ENCODE data around the gene CNTLN. TPM values are rescaled to one million over a fixed set of nuclear protein-coding genes. Genes with fewer than 3 reads are reported as not detected.

The CNTLN gene, protein sequence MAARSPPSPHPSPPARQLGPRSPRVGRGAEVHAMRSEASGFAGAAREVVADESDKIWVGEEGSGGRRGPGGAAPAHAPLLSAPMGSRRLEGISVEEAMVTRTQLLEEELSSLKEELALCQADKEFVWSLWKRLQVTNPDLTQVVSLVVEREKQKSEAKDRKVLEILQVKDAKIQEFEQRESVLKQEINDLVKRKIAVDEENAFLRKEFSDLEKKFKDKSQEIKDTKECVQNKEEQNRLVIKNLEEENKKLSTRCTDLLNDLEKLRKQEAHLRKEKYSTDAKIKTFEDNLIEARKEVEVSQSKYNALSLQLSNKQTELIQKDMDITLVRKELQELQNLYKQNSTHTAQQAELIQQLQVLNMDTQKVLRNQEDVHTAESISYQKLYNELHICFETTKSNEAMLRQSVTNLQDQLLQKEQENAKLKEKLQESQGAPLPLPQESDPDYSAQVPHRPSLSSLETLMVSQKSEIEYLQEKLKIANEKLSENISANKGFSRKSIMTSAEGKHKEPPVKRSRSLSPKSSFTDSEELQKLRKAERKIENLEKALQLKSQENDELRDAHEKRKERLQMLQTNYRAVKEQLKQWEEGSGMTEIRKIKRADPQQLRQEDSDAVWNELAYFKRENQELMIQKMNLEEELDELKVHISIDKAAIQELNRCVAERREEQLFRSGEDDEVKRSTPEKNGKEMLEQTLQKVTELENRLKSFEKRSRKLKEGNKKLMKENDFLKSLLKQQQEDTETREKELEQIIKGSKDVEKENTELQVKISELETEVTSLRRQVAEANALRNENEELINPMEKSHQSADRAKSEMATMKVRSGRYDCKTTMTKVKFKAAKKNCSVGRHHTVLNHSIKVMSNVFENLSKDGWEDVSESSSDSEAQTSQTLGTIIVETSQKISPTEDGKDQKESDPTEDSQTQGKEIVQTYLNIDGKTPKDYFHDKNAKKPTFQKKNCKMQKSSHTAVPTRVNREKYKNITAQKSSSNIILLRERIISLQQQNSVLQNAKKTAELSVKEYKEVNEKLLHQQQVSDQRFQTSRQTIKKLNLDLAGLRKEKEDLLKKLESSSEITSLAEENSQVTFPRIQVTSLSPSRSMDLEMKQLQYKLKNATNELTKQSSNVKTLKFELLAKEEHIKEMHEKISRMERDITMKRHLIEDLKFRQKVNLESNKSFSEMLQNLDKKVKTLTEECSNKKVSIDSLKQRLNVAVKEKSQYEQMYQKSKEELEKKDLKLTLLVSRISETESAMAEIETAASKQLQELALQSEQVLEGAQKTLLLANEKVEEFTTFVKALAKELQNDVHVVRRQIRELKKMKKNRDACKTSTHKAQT (N-terminal part only)
- total RNA-seq = 17.7 and 18.6 TPM in 2 replicates

DNA sequence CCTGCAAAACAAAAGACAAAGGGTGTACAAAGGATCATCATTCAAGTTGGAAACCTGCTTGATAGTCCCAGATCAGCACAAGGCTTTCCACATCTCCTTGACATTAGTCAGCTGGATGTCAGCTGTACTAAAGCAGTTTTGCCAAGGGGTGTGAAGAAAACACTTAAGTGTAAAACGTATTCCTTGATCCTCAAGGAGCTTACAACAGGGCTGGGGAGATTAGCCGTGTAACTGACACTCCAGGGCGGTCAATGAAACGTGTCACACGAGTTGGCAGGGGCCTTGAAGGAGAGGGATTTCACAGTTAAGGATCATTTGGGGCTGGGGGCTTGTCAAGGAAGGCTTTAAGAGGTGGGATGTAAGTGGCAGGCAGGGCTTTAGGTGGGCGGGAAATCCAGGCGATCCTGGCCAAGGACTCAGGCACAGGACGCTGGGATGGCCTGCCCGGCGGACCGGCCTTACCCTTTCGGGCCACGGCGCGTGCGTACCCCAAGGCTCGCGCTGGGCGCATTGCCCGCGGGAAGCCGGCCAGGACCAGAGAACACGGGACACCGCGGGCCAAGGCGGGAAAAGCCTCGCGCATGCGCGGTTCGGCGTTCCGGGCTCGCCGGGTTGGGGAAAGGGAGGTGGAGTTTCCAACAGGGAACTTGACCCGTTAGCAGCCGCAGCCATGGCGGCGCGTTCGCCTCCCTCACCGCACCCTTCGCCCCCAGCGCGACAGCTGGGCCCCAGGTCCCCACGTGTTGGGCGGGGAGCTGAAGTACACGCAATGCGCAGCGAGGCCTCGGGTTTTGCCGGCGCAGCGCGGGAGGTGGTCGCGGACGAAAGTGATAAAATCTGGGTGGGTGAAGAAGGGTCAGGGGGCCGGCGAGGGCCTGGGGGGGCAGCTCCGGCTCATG, at the start of gene CNTLN:
CNTLN (plus strand) TSS at position 645 of the 899 bp plus-strand sequence; CDS start at position 671, 26 bp downstream.
- DNase-seq (ENCODE audit: insufficient read length, low spot score, missing footprints) = peak; percentile 98
- TF ChIP-seq, protein P1, sequence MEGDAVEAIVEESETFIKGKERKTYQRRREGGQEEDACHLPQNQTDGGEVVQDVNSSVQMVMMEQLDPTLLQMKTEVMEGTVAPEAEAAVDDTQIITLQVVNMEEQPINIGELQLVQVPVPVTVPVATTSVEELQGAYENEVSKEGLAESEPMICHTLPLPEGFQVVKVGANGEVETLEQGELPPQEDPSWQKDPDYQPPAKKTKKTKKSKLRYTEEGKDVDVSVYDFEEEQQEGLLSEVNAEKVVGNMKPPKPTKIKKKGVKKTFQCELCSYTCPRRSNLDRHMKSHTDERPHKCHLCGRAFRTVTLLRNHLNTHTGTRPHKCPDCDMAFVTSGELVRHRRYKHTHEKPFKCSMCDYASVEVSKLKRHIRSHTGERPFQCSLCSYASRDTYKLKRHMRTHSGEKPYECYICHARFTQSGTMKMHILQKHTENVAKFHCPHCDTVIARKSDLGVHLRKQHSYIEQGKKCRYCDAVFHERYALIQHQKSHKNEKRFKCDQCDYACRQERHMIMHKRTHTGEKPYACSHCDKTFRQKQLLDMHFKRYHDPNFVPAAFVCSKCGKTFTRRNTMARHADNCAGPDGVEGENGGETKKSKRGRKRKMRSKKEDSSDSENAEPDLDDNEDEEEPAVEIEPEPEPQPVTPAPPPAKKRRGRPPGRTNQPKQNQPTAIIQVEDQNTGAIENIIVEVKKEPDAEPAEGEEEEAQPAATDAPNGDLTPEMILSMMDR (IDR thresholded peaks at IDR 0.05; ENCODE audit: extremely low read depth, low read depth, low read length) = no peak
- H3K27ac ChIP-seq (ENCODE audit: low read depth, low read length) = peak within 1 kb of the TSS; percentile 76

DNA sequence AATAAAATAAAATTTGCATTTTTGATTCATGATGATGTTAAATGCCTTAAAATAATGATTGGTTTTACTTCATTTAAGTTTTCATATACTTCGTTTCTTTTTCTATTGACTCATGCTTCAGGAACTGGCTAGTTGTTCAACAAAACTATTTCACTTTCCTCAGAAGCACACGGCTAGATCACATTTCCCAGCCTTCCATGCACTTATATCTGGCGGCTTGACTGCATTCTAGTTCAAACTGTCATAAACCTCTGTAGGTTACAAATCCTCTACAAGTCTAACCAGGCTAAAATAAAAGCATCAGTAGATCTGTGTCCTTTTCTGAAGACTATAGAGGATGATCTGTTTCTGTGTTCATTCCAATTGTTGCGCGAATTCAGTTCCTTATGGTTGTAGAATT, 46.3 kb upstream of the CNTLN start:
- Histone ChIP-seq H3K4me1 (ENCODE audit: insufficient read depth, low read length) (no peaks in the 10 kb centered on the region), H3K4me3 (ENCODE audit: insufficient read depth, low read length) (no peak overlapping the region), H3K27ac (ENCODE audit: low read depth, low read length) (no peak overlapping the region), H2AFZ (ENCODE audit: low read length) (no peak overlapping the region), H3K79me2 (ENCODE audit: insufficient read depth, low read length) (no peaks in the 10 kb centered on the region), H3K4me2 (ENCODE audit: insufficient read depth, low read length) (no peak overlapping the region), H3K36me3 (ENCODE audit: insufficient read depth, low read length) (no peaks in the 10 kb centered on the region), H3K27me3 (ENCODE audit: insufficient read depth, low read length) (no peaks in the 10 kb centered on the region), H4K20me1 (ENCODE audit: insufficient read depth, low read length) (no peaks in the 10 kb centered on the region), H3K9me3 (ENCODE audit: low read depth, low read length) (no peaks in the 10 kb centered on the region)
- peak; percentile 31 for DNase-seq (ENCODE audit: insufficient read length, low spot score, missing footprints)
- TF ChIP-seq, protein P1 (IDR thresholded peaks at IDR 0.05; ENCODE audit: extremely low read depth, low read depth, low read length) = no peak

More for the DNA sequence above, at the start of gene CNTLN:
- H3K79me2 ChIP-seq (ENCODE audit: insufficient read depth, low read length) = peaks cover 41% of the 10 kb centered on the region
- no peaks in the 10 kb centered on the region for H3K27me3 ChIP-seq (ENCODE audit: insufficient read depth, low read length)
- peak within 1 kb of the TSS; percentile 95 for H3K4me2 ChIP-seq (ENCODE audit: insufficient read depth, low read length)
- no peaks in the 10 kb centered on the region for H3K9me3 ChIP-seq (ENCODE audit: low read depth, low read length)
- H4K20me1 ChIP-seq (ENCODE audit: insufficient read depth, low read length) = no peaks in the 10 kb centered on the region
- peak within 1 kb of the TSS; percentile 99 for H2AFZ ChIP-seq (ENCODE audit: low read length)
- H3K4me3 ChIP-seq (ENCODE audit: insufficient read depth, low read length) = peak within 1 kb of the TSS; percentile 99
- peaks cover 6% of the 10 kb centered on the region for H3K4me1 ChIP-seq (ENCODE audit: insufficient read depth, low read length)
- H3K36me3 ChIP-seq (ENCODE audit: insufficient read depth, low read length) = no peaks in the 10 kb centered on the region

DNA sequence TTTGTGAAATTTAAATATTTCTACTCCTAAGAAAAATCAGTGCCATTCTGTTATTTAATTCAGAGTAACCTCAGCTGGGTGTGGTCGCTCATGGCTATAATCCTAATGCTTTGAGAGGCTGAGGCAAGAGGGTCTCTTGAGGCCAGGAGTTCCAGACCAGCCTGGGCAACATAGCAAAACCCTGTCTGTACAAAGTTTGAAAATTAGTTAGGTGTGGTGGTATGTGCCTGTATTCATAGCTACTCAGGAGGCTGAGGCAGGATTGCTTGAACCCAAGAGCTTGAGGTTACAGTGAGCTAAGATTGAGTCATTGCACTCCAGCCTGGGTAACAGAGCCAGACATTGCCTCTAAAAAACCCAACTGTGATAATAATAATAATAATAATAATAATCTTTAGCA, 44.8 kb upstream of the CNTLN start:
- no peak overlapping the region for H3K27ac ChIP-seq (ENCODE audit: low read depth, low read length)
- TF ChIP-seq, protein P1 (IDR thresholded peaks at IDR 0.05; ENCODE audit: extremely low read depth, low read depth, low read length) = no peak
- no peaks in the 10 kb centered on the region for H3K9me3 ChIP-seq (ENCODE audit: low read depth, low read length)
- no peak overlapping the region for H2AFZ ChIP-seq (ENCODE audit: low read length)
- H4K20me1 ChIP-seq (ENCODE audit: insufficient read depth, low read length) = no peaks in the 10 kb centered on the region
- H3K4me1 ChIP-seq (ENCODE audit: insufficient read depth, low read length) = no peaks in the 10 kb centered on the region
- no peak overlapping the region for H3K4me2 ChIP-seq (ENCODE audit: insufficient read depth, low read length)
- no peaks in the 10 kb centered on the region for H3K79me2 ChIP-seq (ENCODE audit: insufficient read depth, low read length)
- H3K27me3 ChIP-seq (ENCODE audit: insufficient read depth, low read length) = no peaks in the 10 kb centered on the region
- no peak for DNase-seq (ENCODE audit: insufficient read length, low spot score, missing footprints)
- no peaks in the 10 kb centered on the region for H3K36me3 ChIP-seq (ENCODE audit: insufficient read depth, low read length)
- no peak overlapping the region for H3K4me3 ChIP-seq (ENCODE audit: insufficient read depth, low read length)
